ENCODE data around the gene CYFIP1. TPM values are rescaled to one million over a fixed set of nuclear protein-coding genes. Genes with fewer than 3 reads are reported as not detected.
A peak's percentile ranks its signal among the peaks of the same experiment; 100 is the strongest.

Gene CYFIP1
- 58.6 and 59.7 TPM in 2 replicates for polyA plus RNA-seq (2013)

- Histone ChIP-seq H2AK5ac (ENCODE audit: low read length) (peak within 1 kb of the TSS; percentile 5), H2BK120ac (ENCODE audit: insufficient read depth, low read length, poor library complexity) (peak within 1 kb of the TSS; percentile 82), H3K79me2 (ENCODE audit: control insufficient read depth, insufficient read depth, low read length, poor library complexity) (peaks cover 10% of the 10 kb centered on the region), H3K79me1 (ENCODE audit: low read length) (peaks cover 8% of the 10 kb centered on the region), H3K4me2 (ENCODE audit: low read length) (peak within 1 kb of the TSS; percentile 90), H3K27ac (ENCODE audit: low read depth, low read length) (peak within 1 kb of the TSS; percentile 73), H3K9ac (ENCODE audit: low read length) (peak within 1 kb of the TSS; percentile 79), H3K4ac (ENCODE audit: low read depth, low read length) (peak within 1 kb of the TSS; percentile 71), H4K12ac (ENCODE audit: low read depth, low read length) (peak within 1 kb of the TSS; percentile 94), H2BK5ac (ENCODE audit: low read depth, low read length, poor library complexity) (peak within 1 kb of the TSS; percentile 83), H2AFZ (ENCODE audit: insufficient read depth, low read length, poor library complexity) (peak within 1 kb of the TSS; percentile 99), H4K91ac (ENCODE audit: low read depth, low read length) (peak within 1 kb of the TSS; percentile 83), H3K4me1 (ENCODE audit: control insufficient read depth in 1 of 2, insufficient read depth in 2 of 2, low read length in 2 of 2) (peaks cover 0 to 8% of the 10 kb centered on the region in 2 experiments), H4K8ac (ENCODE audit: low read depth, low read length) (peak within 1 kb of the TSS; percentile 96), H3K9me3 (ENCODE audit: insufficient read depth, low read depth, low read length) (no peaks in the 10 kb centered on the region), H2BK12ac (ENCODE audit: low read length) (peak within 1 kb of the TSS; percentile 12), H3K14ac (ENCODE audit: low read length) (peak within 1 kb of the TSS; percentile 83), H3K4me3 (ENCODE audit: low read depth, low read length) (peak within 1 kb of the TSS; percentile 89), H3K27me3 (ENCODE audit: insufficient read depth, low read length) (no peaks in the 10 kb centered on the region), H3K18ac (ENCODE audit: low read length) (peak within 1 kb of the TSS; percentile 73), H3K23ac (ENCODE audit: low read length) (no peak within 1 kb of the TSS), H3K36me3 (ENCODE audit: control insufficient read depth in 1 of 2, insufficient read depth in 2 of 2, low read length in 2 of 2) (no peaks in the 10 kb centered on the region)
- peak; percentile 89 to 90 for DNase-seq
- WGBS (ENCODE audit: extremely low coverage, insufficient coverage, insufficient read length): no CpG with 5 or more reads among the region's 93 CpGs
These were observed at the start of gene CYFIP1 for GRCh38 chr15:22980189-22981050. TSS of gene CYFIP1 (minus strand) at chr15:22980368. CDS start at chr15:22947285, 33,083 bp downstream.

GRCh38 chr15:23026218-23026617 lies 46.0 kb upstream of the CYFIP1 start:
- Histone ChIP-seq H4K91ac (ENCODE audit: low read depth, low read length) (no peak overlapping the region), H2BK5ac (ENCODE audit: low read depth, low read length, poor library complexity) (no peak overlapping the region)

GRCh38 chr15:23022156-23022555 lies 42.0 kb upstream of the CYFIP1 start:
- H4K8ac ChIP-seq (ENCODE audit: low read depth, low read length): no peak overlapping the region
- no peak overlapping the region for H3K23ac ChIP-seq (ENCODE audit: low read length)
- DNase-seq: no peak
- no peaks in the 10 kb centered on the region for H3K27me3 ChIP-seq (ENCODE audit: insufficient read depth, low read length)
- H3K9me3 ChIP-seq (ENCODE audit: insufficient read depth, low read depth, low read length): no peaks in the 10 kb centered on the region
- no peak overlapping the region for H2AK5ac ChIP-seq (ENCODE audit: low read length)
- H3K27ac ChIP-seq (ENCODE audit: low read depth, low read length): no peak overlapping the region
- no peak overlapping the region for H2BK12ac ChIP-seq (ENCODE audit: low read length)
- no peak overlapping the region for H2AFZ ChIP-seq (ENCODE audit: insufficient read depth, low read length, poor library complexity)
- H3K79me2 ChIP-seq (ENCODE audit: control insufficient read depth, insufficient read depth, low read length, poor library complexity): no peaks in the 10 kb centered on the region
- H3K14ac ChIP-seq (ENCODE audit: low read length): no peak overlapping the region
- no peak overlapping the region for H2BK120ac ChIP-seq (ENCODE audit: insufficient read depth, low read length, poor library complexity)
- no peak overlapping the region for H3K9ac ChIP-seq (ENCODE audit: low read length)
- H2BK5ac ChIP-seq (ENCODE audit: low read depth, low read length, poor library complexity): no peak overlapping the region
- H4K91ac ChIP-seq (ENCODE audit: low read depth, low read length): no peak overlapping the region
- no peak overlapping the region for H4K12ac ChIP-seq (ENCODE audit: low read depth, low read length)
- H3K4ac ChIP-seq (ENCODE audit: low read depth, low read length): no peak overlapping the region
- no peaks in the 10 kb centered on the region for H3K79me1 ChIP-seq (ENCODE audit: low read length)
- H3K4me2 ChIP-seq (ENCODE audit: low read length): no peak overlapping the region
- H3K4me1 ChIP-seq (ENCODE audit: control insufficient read depth in 1 of 2, insufficient read depth in 2 of 2, low read length in 2 of 2): no peaks in the 10 kb centered on the region
- no CpG with 5 or more reads among the region's 2 CpGs for WGBS (ENCODE audit: extremely low coverage, insufficient coverage, insufficient read length)
- H3K18ac ChIP-seq (ENCODE audit: low read length): no peak overlapping the region
- no peak overlapping the region for H3K4me3 ChIP-seq (ENCODE audit: low read depth, low read length)
- peaks cover 28 to 42% of the 10 kb centered on the region in 2 experiments for H3K36me3 ChIP-seq (ENCODE audit: control insufficient read depth in 1 of 2, insufficient read depth in 2 of 2, low read length in 2 of 2)

More at GRCh38 chr15:23026218-23026617, 46.0 kb upstream of the CYFIP1 start:
- Histone ChIP-seq H2AFZ (ENCODE audit: insufficient read depth, low read length, poor library complexity) (no peak overlapping the region), H2AK5ac (ENCODE audit: low read length) (no peak overlapping the region), H3K79me2 (ENCODE audit: control insufficient read depth, insufficient read depth, low read length, poor library complexity) (no peaks in the 10 kb centered on the region), H3K4me2 (ENCODE audit: low read length) (no peak overlapping the region), H3K14ac (ENCODE audit: low read length) (no peak overlapping the region), H4K12ac (ENCODE audit: low read depth, low read length) (no peak overlapping the region), H3K79me1 (ENCODE audit: low read length) (no peaks in the 10 kb centered on the region), H3K4me3 (ENCODE audit: low read depth, low read length) (no peak overlapping the region), H3K4ac (ENCODE audit: low read depth, low read length) (no peak overlapping the region), H3K23ac (ENCODE audit: low read length) (no peak overlapping the region), H3K36me3 (ENCODE audit: control insufficient read depth in 1 of 2, insufficient read depth in 2 of 2, low read length in 2 of 2) (peaks cover 27 to 45% of the 10 kb centered on the region in 2 experiments), H3K9me3 (ENCODE audit: insufficient read depth, low read depth, low read length) (no peaks in the 10 kb centered on the region), H3K27ac (ENCODE audit: low read depth, low read length) (no peak overlapping the region), H3K27me3 (ENCODE audit: insufficient read depth, low read length) (no peaks in the 10 kb centered on the region), H3K18ac (ENCODE audit: low read length) (no peak overlapping the region), H4K8ac (ENCODE audit: low read depth, low read length) (no peak overlapping the region), H3K9ac (ENCODE audit: low read length) (no peak overlapping the region), H3K4me1 (ENCODE audit: control insufficient read depth in 1 of 2, insufficient read depth in 2 of 2, low read length in 2 of 2) (no peaks in the 10 kb centered on the region), H2BK120ac (ENCODE audit: insufficient read depth, low read length, poor library complexity) (no peak overlapping the region), H2BK12ac (ENCODE audit: low read length) (no peak overlapping the region)
- no peak for DNase-seq
- no CpG with 5 or more reads among the region's 1 CpG for WGBS (ENCODE audit: extremely low coverage, insufficient coverage, insufficient read length)

GRCh38 chr15:23014394-23015000 lies 34.3 kb upstream of the CYFIP1 start:
- no CpG with 5 or more reads among the region's 3 CpGs for WGBS (ENCODE audit: extremely low coverage, insufficient coverage, insufficient read length)
- Histone ChIP-seq H3K4me1 (ENCODE audit: control insufficient read depth in 1 of 2, insufficient read depth in 2 of 2, low read length in 2 of 2) (no peaks in the 10 kb centered on the region), H3K23ac (ENCODE audit: low read length) (no peak overlapping the region), H4K12ac (ENCODE audit: low read depth, low read length) (no peak overlapping the region), H3K4me3 (ENCODE audit: low read depth, low read length) (no peak overlapping the region), H3K36me3 (ENCODE audit: control insufficient read depth in 1 of 2, insufficient read depth in 2 of 2, low read length in 2 of 2) (peaks cover 19 to 32% of the 10 kb centered on the region in 2 experiments), H3K9ac (ENCODE audit: low read length) (no peak overlapping the region), H2BK12ac (ENCODE audit: low read length) (no peak overlapping the region), H3K18ac (ENCODE audit: low read length) (no peak overlapping the region), H2BK120ac (ENCODE audit: insufficient read depth, low read length, poor library complexity) (no peak overlapping the region), H2AFZ (ENCODE audit: insufficient read depth, low read length, poor library complexity) (no peak overlapping the region), H3K79me2 (ENCODE audit: control insufficient read depth, insufficient read depth, low read length, poor library complexity) (no peaks in the 10 kb centered on the region), H3K9me3 (ENCODE audit: insufficient read depth, low read depth, low read length) (peaks cover 1% of the 10 kb centered on the region), H3K27ac (ENCODE audit: low read depth, low read length) (no peak overlapping the region), H2AK5ac (ENCODE audit: low read length) (no peak overlapping the region), H2BK5ac (ENCODE audit: low read depth, low read length, poor library complexity) (no peak overlapping the region), H3K4ac (ENCODE audit: low read depth, low read length) (no peak overlapping the region), H4K91ac (ENCODE audit: low read depth, low read length) (no peak overlapping the region), H3K79me1 (ENCODE audit: low read length) (no peaks in the 10 kb centered on the region), H3K27me3 (ENCODE audit: insufficient read depth, low read length) (no peaks in the 10 kb centered on the region), H3K4me2 (ENCODE audit: low read length) (no peak overlapping the region), H3K14ac (ENCODE audit: low read length) (no peak overlapping the region), H4K8ac (ENCODE audit: low read depth, low read length) (no peak overlapping the region)
- peak; percentile 85 to 94 for DNase-seq
